Measurements from ENCODE around the gene PPP6R3. TPM values are rescaled to one million over a fixed set of nuclear protein-coding genes. Genes with fewer than 3 reads are reported as not detected.

The PPP6R3 gene
- polyA plus RNA-seq, 1 donor (not counting 4 experiments of a cell fraction or from before 2014, with no cell fraction given): 50.2 TPM

DNA sequence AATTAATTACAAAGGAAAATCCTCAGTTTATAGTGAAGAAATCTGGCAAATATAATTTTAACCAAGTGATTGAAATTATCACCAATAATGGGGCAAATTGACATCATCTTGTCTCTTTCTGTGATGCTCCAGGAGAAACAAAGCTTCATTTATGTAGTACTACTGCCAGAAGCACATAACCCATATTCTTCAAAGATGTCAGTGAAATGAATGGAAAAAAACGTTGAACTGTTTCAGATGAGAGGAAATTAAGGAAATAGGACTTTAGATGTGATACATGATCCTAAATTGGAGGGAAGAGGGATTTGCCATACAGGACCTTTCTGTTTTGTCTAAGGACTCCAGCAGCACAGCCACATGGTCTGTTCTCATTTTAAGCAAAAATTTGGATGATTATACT is 57.6 kb downstream of the PPP6R3 start:
- Histone ChIP-seq H3K27ac (ENCODE audit: control insufficient read depth, insufficient read depth, low read length) (no peak overlapping the region), H3K4me2 (ENCODE audit: control insufficient read depth, extremely low read depth, insufficient read depth, low read depth, low read length) (no peak overlapping the region), H3K79me2 (ENCODE audit: control insufficient read depth, insufficient read depth, low read length) (peaks cover 56% of the 10 kb centered on the region), H3K36me3 (ENCODE audit: control insufficient read depth in 2 of 2, extremely low read depth in 1 of 2, insufficient read depth in 2 of 2, low read length in 2 of 2) (peaks cover 6 to 21% of the 10 kb centered on the region in 2 experiments), H3K4me3 (ENCODE audit: control insufficient read depth in 2 of 3, extremely low read depth in 1 of 3, insufficient read depth in 2 of 3, low read depth in 1 of 3, low read length in 3 of 3) (no peak overlapping the region), H3K9me3 (ENCODE audit: control insufficient read depth, low read depth, low read length) (no peaks in the 10 kb centered on the region), H3K4me1 (ENCODE audit: control insufficient read depth, extremely low read depth, insufficient read depth, low read length) (no peaks in the 10 kb centered on the region), H3K27me3 (ENCODE audit: control insufficient read depth, extremely low read depth, insufficient read depth, low read length) (no peaks in the 10 kb centered on the region), H3K9ac (ENCODE audit: control insufficient read depth, extremely low read depth, insufficient read depth, low read length) (no peak overlapping the region), H2AFZ (ENCODE audit: control insufficient read depth, low read length) (no peak overlapping the region), H3K9me1 (ENCODE audit: control insufficient read depth, extremely low read depth, insufficient read depth, low read length) (no peaks in the 10 kb centered on the region), H4K20me1 (ENCODE audit: control insufficient read depth, extremely low read depth, insufficient read depth, low read length) (no peaks in the 10 kb centered on the region)
- no peak for DNase-seq (ENCODE audit: low read depth, low spot score)
- no peak for FAIRE-seq
- dilution Hi-C loops (cut with MboI; ENCODE audit: extremely low pct_ligation_motif_present, low sequenced_read_pairs): no loop called here
- no peak for TF ChIP-seq EZH2 (IDR thresholded peaks at IDR 0.05; ENCODE audit: low read length)
- TF ChIP-seq, protein P1, sequence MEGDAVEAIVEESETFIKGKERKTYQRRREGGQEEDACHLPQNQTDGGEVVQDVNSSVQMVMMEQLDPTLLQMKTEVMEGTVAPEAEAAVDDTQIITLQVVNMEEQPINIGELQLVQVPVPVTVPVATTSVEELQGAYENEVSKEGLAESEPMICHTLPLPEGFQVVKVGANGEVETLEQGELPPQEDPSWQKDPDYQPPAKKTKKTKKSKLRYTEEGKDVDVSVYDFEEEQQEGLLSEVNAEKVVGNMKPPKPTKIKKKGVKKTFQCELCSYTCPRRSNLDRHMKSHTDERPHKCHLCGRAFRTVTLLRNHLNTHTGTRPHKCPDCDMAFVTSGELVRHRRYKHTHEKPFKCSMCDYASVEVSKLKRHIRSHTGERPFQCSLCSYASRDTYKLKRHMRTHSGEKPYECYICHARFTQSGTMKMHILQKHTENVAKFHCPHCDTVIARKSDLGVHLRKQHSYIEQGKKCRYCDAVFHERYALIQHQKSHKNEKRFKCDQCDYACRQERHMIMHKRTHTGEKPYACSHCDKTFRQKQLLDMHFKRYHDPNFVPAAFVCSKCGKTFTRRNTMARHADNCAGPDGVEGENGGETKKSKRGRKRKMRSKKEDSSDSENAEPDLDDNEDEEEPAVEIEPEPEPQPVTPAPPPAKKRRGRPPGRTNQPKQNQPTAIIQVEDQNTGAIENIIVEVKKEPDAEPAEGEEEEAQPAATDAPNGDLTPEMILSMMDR (optimal IDR thresholded peaks at IDR 0.05 in 1 of 3, IDR thresholded peaks at IDR 0.05 in 1 of 3, conservative IDR thresholded peaks at IDR 0.05 in 1 of 3; ENCODE audit: extremely low read depth in 1 of 3, insufficient read depth in 2 of 3, low read length in 3 of 3): no peak

DNA sequence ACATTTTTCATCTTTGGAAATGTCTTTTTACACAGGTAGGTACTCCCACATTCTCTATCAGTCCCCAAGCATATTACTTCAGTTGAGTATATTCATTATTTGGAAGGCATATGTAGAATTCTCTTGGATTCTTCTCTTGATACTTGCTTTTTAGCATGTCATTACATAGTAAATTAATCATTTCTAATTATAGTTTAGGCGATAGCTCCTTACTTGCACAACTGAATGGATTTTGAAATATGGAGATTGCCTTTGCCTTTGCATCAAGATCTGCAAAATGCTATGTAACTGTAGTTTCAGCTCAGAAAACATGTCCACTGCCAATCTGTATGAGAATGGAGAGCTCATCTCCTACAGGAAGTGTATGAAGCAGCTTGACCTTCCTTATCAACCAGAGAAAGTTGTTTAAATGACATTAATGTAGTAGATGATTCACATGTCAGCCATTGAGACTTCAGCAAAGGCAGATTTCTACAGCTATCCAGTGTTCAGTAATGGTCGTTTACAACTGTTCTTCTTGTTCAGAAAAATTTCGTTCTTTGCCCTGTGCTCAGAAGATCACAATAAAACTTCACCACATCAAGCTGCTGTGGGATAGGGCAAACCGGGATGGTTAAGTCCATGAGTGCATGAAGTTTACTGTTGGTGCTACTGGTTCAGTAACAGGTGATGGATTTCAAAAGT is 61.6 kb downstream of the PPP6R3 start:
- H2AFZ ChIP-seq (ENCODE audit: control insufficient read depth, low read length): no peak overlapping the region
- H3K9me3 ChIP-seq (ENCODE audit: control insufficient read depth, low read depth, low read length): no peaks in the 10 kb centered on the region
- H3K27ac ChIP-seq (ENCODE audit: control insufficient read depth, insufficient read depth, low read length): no peak overlapping the region
- dilution Hi-C loops (cut with MboI; ENCODE audit: extremely low pct_ligation_motif_present, low sequenced_read_pairs): no loop called here
- no peak overlapping the region for H3K4me2 ChIP-seq (ENCODE audit: control insufficient read depth, extremely low read depth, insufficient read depth, low read depth, low read length)
- FAIRE-seq (peak; percentile 29), DNase-seq (ENCODE audit: low read depth, low spot score) (no peak)
- TF ChIP-seq EZH2 (IDR thresholded peaks at IDR 0.05; ENCODE audit: low read length): no peak
- TF ChIP-seq, protein P1 (optimal IDR thresholded peaks at IDR 0.05 in 1 of 3, IDR thresholded peaks at IDR 0.05 in 1 of 3, conservative IDR thresholded peaks at IDR 0.05 in 1 of 3; ENCODE audit: extremely low read depth in 1 of 3, insufficient read depth in 2 of 3, low read length in 3 of 3): no peak
- H3K4me1 ChIP-seq (ENCODE audit: control insufficient read depth, extremely low read depth, insufficient read depth, low read length): peaks cover 6% of the 10 kb centered on the region
- H3K4me3 ChIP-seq (ENCODE audit: control insufficient read depth in 2 of 3, extremely low read depth in 1 of 3, insufficient read depth in 2 of 3, low read depth in 1 of 3, low read length in 3 of 3): no peak overlapping the region
- H3K27me3 ChIP-seq (ENCODE audit: control insufficient read depth, extremely low read depth, insufficient read depth, low read length): no peaks in the 10 kb centered on the region
- no peak overlapping the region for H3K9ac ChIP-seq (ENCODE audit: control insufficient read depth, extremely low read depth, insufficient read depth, low read length)
- peaks cover 46% of the 10 kb centered on the region for H3K79me2 ChIP-seq (ENCODE audit: control insufficient read depth, insufficient read depth, low read length)
- no peaks in the 10 kb centered on the region for H3K9me1 ChIP-seq (ENCODE audit: control insufficient read depth, extremely low read depth, insufficient read depth, low read length)
- peaks cover 6% of the 10 kb centered on the region for H4K20me1 ChIP-seq (ENCODE audit: control insufficient read depth, extremely low read depth, insufficient read depth, low read length)
- peaks cover 11 to 37% of the 10 kb centered on the region in 2 experiments for H3K36me3 ChIP-seq (ENCODE audit: control insufficient read depth in 2 of 2, extremely low read depth in 1 of 2, insufficient read depth in 2 of 2, low read length in 2 of 2)
